OCI-LY3 (cell line): Measurements from ENCODE around the gene SIDT2.

ENCODE experiments used
- H2AFZ ChIP-seq: fragments of 200-600, 300-600 bp; shearing (Covaris generic); 2 replicates; pipeline ENCODE4 v1.6.0; 2014; ENCODE audit warnings: antibody characterized with exemption, low read depth, low read length
- H3K27ac ChIP-seq: fragments of 200-600, 300-600 bp; sonication (generic); 2 replicates; pipeline ENCODE4 v1.5.1; 2014; ENCODE audit warnings: mild to moderate bottlenecking, low read length, moderate library complexity, mixed read lengths
- H3K27me3 ChIP-seq: fragments of 200-600, 300-600 bp; sonication (generic); 2 replicates; pipeline ENCODE4 v1.6.1; 2014; ENCODE audit warnings: low read depth, low read length, mixed read lengths
- H3K36me3 ChIP-seq: fragments of 200-600, 300-600 bp; sonication (generic); replicated peaks from 2 replicates; pipeline ENCODE3; 2014; ENCODE audit warnings: low read depth, low read length, mixed read lengths
- H3K4me1 ChIP-seq: fragments of 300-600, 200-600 bp; sonication (generic); 2 replicates; pipeline ENCODE4 v1.6.1; 2014; ENCODE audit warnings: low read length, mixed read lengths
- H3K4me2 ChIP-seq: fragments of 200-600, 300-600 bp; sonication (generic); 2 replicates; pipeline ENCODE4 v1.6.1; 2014; ENCODE audit warnings: low read length, mixed read lengths
- H3K4me3 ChIP-seq: fragments of 300-600, 200-600 bp; sonication (generic); 2 replicates; pipeline ENCODE4 v1.5.1; 2014; ENCODE audit warnings: antibody characterized with exemption, mild to moderate bottlenecking, low read length, moderate library complexity
- H3K79me2 ChIP-seq: fragments of 300-600, 200-600 bp; shearing (Covaris generic); 2 replicates; pipeline ENCODE4 v1.6.1; 2014; ENCODE audit warnings: mild to moderate bottlenecking, low read length, mixed read lengths
- H3K9ac ChIP-seq: fragments of 300-600, 200-600 bp; shearing (Covaris generic); 2 replicates; pipeline ENCODE4 v1.6.0; 2014; ENCODE audit warnings: mild to moderate bottlenecking, low read length, moderate library complexity
- H3K9me3 ChIP-seq: fragments of 200-600, 300-600 bp; shearing (Covaris generic); 2 replicates; pipeline ENCODE4 v1.6.1; 2014; ENCODE audit warnings: low read length, mixed read lengths; ENCODE audit not compliant: insufficient read depth
- H4K20me1 ChIP-seq: fragments of 200-600, 300-600 bp; sonication (generic); 2 replicates; pipeline ENCODE4 v1.6.1; 2016; ENCODE audit warnings: low read length, mixed read lengths; ENCODE audit not compliant: insufficient read depth
- CTCF ChIP-seq: fragments of 200-600, 300-600 bp; sonication (generic); IDR thresholded peaks from 2 replicates; pipeline ENCODE4 v1.5.1; 2014; ENCODE audit warnings: antibody characterized with exemption, low read length, low read depth
- EZH2phosphoT487 ChIP-seq: fragments of 200-600 bp; shearing (Covaris generic); IDR thresholded peaks from 2 replicates; pipeline ENCODE4 v1.6.1; 2018; ENCODE audit warnings: antibody characterized with exemption, mixed run types, low read depth

Gene SIDT2

GRCh38 chr11:117200813-117201657 is 22.5 kb downstream of the SIDT2 start:
- Histone ChIP-seq H3K27ac (no peak overlapping the region), H3K4me1 (no peaks in the 10 kb centered on the region), H3K4me2 (no peak overlapping the region), H3K9ac (no peak overlapping the region), H4K20me1 (no peaks in the 10 kb centered on the region), H3K27me3 (no peaks in the 10 kb centered on the region), H3K36me3 (peaks cover 7% of the 10 kb centered on the region), H2AFZ (no peak overlapping the region), H3K4me3 (no peak overlapping the region), H3K79me2 (no peaks in the 10 kb centered on the region), H3K9me3 (no peaks in the 10 kb centered on the region)
- TF ChIP-seq CTCF = no peak
- no peak for TF ChIP-seq EZH2phosphoT487

- H3K36me3 ChIP-seq = peaks cover 4% of the 10 kb centered on the region
- H3K4me3 ChIP-seq = no peak overlapping the region
- TF ChIP-seq EZH2phosphoT487 (no peak), CTCF (no peak)
- H2AFZ ChIP-seq = no peak overlapping the region
- H3K9ac ChIP-seq = no peak overlapping the region
- H4K20me1 ChIP-seq = no peaks in the 10 kb centered on the region
- H3K4me1 ChIP-seq = no peaks in the 10 kb centered on the region
- H3K4me2 ChIP-seq = no peak overlapping the region
- H3K27me3 ChIP-seq = no peaks in the 10 kb centered on the region
- no peaks in the 10 kb centered on the region for H3K79me2 ChIP-seq
- no peak overlapping the region for H3K27ac ChIP-seq
- no peaks in the 10 kb centered on the region for H3K9me3 ChIP-seq
These were observed 23.2 kb downstream of the SIDT2 start for GRCh38 chr11:117201658-117202305.

GRCh38 chr11:117202386-117203068 is 24.0 kb downstream of the SIDT2 start:
- TF ChIP-seq EZH2phosphoT487 = no peak
- no peak for TF ChIP-seq CTCF
- Histone ChIP-seq H3K4me2 (no peak overlapping the region), H3K4me3 (no peak overlapping the region)

GRCh38 chr11:117203069-117203407 is 24.5 kb downstream of the SIDT2 start:
- Histone ChIP-seq H3K4me1 (no peaks in the 10 kb centered on the region), H3K27ac (no peak overlapping the region), H3K27me3 (no peaks in the 10 kb centered on the region), H3K79me2 (no peaks in the 10 kb centered on the region), H3K4me2 (no peak overlapping the region), H3K4me3 (no peak overlapping the region), H3K9me3 (no peaks in the 10 kb centered on the region), H2AFZ (no peak overlapping the region), H3K36me3 (peaks cover 4% of the 10 kb centered on the region), H4K20me1 (no peaks in the 10 kb centered on the region), H3K9ac (no peak overlapping the region)
- no peak for TF ChIP-seq CTCF
- no peak for TF ChIP-seq EZH2phosphoT487

More at GRCh38 chr11:117202386-117203068, 24.0 kb downstream of the SIDT2 start:
- Histone ChIP-seq H3K9ac (no peak overlapping the region), H3K27ac (no peak overlapping the region), H3K79me2 (no peaks in the 10 kb centered on the region), H3K27me3 (no peaks in the 10 kb centered on the region), H3K4me1 (no peaks in the 10 kb centered on the region), H3K36me3 (peaks cover 4% of the 10 kb centered on the region), H2AFZ (no peak overlapping the region), H4K20me1 (no peaks in the 10 kb centered on the region), H3K9me3 (no peaks in the 10 kb centered on the region)
